ENCODE measurements around the gene PSEN1. TPM values are rescaled to one million over a fixed set of nuclear protein-coding genes. Genes with fewer than 3 reads are reported as not detected.

Gene PSEN1
- total RNA-seq, 2 donors from 2014 or later: 39.5 to 64.0 TPM

DNA sequence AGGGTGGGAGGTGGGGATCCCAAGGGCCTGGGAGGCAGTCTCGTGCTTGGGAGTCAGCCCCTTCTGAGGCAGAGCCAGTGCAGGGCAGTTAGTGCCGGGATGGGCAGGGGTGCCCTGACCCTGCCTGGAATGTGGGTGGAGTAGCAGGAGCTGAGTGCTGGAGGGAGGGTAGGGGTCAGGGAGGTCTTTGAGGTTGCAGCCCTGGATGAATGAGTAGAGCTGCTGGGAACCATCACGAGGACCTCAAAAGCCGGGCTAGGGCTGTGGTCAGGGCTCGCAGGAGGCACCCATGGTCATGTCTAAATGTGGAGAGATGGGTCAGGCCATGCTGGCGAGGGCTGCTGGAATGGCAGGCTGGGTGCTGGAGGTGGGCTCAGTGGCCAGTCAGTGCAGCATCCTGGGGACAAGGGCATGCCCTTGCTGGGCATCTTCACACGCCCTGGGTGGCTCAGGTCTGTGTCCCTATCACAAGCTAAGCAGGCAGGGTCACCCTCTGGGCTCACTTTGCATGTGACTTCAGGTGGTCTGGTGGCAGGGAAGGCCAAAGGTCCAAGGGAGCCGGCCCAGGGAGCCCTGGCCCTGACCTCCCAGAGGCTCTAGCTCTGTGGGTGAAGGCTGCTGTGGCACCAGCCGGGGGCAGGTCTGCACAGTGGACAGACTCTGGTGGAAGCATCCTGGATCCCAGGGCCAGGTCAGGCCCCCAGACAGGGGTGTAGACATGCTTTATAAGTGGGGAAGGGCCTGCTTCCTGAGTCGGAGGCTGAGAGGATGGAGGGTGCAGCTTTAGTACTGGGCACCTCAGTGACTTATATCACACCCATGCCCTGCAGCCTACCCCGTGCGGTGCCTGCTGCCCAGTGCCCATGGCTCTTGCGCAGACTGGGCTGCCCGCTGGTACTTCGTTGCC lies 125.5 kb downstream of the PSEN1 start:
- no peak for DNase-seq (ENCODE audit: low spot score)
- no peaks in the 10 kb centered on the region for H3K36me3 Mint-ChIP-seq

DNA sequence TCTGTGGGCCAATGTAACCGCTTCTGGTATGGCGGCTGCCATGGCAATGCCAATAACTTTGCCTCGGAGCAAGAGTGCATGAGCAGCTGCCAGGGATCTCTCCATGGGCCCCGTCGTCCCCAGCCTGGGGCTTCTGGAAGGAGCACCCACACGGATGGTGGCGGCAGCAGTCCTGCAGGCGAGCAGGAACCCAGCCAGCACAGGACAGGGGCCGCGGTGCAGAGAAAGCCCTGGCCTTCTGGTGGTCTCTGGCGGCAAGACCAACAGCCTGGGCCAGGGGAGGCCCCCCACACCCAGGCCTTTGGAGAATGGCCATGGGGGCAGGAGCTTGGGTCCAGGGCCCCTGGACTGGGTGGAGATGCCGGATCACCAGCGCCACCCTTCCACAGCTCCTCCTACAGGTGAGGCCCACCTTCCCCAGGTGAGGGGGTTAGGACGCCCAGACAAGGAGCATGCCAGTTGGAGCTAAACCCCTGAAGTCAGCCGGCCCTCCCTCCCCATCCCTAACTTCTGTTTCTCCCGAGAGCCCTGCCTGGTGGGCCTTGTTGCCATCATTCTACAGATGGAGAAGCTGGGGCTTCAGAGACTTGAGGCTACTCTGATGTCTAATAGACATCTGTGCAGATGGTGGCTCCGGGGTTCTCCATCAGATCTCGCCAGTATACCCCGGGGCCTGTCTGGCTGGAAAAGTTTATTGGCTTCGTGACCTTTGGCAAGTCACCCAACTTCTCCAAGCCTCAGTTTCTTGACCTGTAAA lies 126.3 kb downstream of the PSEN1 start:
- no peaks in the 10 kb centered on the region for H3K9me3 Mint-ChIP-seq
- H3K36me3 Mint-ChIP-seq: no peaks in the 10 kb centered on the region
- H3K4me3 Mint-ChIP-seq: no peak overlapping the region
- peaks cover 0 to 5% of the 10 kb centered on the region in 2 donors for H3K4me1 Mint-ChIP-seq (ENCODE audit: low read depth in 2 of 2)
- H3K27me3 Mint-ChIP-seq: no peaks in the 10 kb centered on the region
- DNase-seq (ENCODE audit: low spot score) (no peak), ATAC-seq (no peak)
- H3K27ac Mint-ChIP-seq: no peak overlapping the region

More for the DNA sequence above, 125.5 kb downstream of the PSEN1 start:
- Mint-ChIP-seq H3K9me3 (no peaks in the 10 kb centered on the region), H3K4me1 (ENCODE audit: low read depth in 2 of 2) (peaks cover 0 to 5% of the 10 kb centered on the region in 2 donors), H3K4me3 (no peak overlapping the region), H3K27ac (no peak overlapping the region), H3K27me3 (no peaks in the 10 kb centered on the region)
- ATAC-seq: no peak

DNA sequence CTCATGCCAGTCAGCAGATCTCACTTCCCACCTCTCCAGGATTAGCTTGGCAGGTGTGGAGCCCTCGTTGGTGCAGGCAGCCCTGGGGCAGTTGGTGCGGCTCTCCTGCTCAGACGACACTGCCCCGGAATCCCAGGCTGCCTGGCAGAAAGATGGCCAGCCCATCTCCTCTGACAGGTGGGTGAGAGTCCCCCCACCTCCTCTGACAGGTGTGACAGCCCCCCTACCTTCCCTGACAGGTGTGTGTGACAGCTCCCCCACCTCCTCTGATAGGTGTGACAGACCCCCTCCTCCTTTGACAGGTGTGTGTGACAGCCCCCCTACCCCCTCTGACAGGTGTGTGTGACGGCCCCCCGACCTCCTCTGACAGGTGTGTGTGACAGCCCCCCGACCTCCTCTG lies 127.3 kb downstream of the PSEN1 start:
- Mint-ChIP-seq H3K4me1 (ENCODE audit: low read depth in 2 of 2) (no peaks in the 10 kb centered on the region), H3K27me3 (no peaks in the 10 kb centered on the region), H3K36me3 (no peaks in the 10 kb centered on the region), H3K4me3 (no peak overlapping the region), H3K9me3 (no peaks in the 10 kb centered on the region), H3K27ac (no peak overlapping the region)
- DNase-seq (ENCODE audit: low spot score) (no peak), ATAC-seq (no peak)

DNA sequence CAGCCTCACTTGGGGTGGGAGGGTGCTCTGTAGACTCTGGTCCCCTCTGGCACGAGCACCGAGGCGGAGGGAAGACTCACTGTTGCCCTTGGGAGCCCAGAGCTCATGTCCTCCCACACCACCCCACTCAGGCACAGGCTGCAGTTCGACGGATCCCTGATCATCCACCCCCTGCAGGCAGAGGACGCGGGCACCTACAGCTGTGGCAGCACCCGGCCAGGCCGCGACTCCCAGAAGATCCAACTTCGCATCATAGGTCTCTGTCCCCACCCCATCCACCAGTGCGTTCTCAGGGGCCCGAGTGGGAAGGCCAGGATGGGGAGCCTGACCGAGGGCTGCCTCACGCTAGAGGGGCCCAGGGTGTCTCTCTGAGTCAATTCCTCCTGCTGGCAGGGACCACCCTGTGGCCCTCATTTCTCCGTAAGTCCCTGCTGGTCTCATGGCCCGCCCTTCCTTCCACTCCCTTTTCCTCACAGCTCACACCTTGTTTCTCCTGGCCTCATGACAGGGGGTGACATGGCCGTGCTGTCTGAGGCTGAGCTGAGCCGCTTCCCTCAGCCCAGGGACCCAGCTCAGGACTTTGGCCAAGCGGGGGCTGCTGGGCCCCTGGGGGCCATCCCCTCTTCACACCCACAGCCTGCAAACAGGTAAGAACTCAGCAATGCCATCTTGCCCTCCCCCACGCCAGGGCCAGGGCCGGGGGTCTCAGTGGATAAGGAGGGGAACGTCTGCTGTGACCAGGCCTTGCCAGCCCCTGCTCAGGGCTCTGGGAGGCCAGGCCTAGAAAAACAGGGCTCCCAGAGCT lies 128.0 kb downstream of the PSEN1 start:
- Mint-ChIP-seq H3K27ac (no peak overlapping the region), H3K36me3 (no peaks in the 10 kb centered on the region), H3K4me3 (no peak overlapping the region), H3K9me3 (no peaks in the 10 kb centered on the region), H3K4me1 (ENCODE audit: low read depth in 2 of 2) (peaks cover 0 to 2% of the 10 kb centered on the region in 2 donors), H3K27me3 (no peaks in the 10 kb centered on the region)
- ATAC-seq (no peak), DNase-seq (ENCODE audit: low spot score) (no peak)

DNA sequence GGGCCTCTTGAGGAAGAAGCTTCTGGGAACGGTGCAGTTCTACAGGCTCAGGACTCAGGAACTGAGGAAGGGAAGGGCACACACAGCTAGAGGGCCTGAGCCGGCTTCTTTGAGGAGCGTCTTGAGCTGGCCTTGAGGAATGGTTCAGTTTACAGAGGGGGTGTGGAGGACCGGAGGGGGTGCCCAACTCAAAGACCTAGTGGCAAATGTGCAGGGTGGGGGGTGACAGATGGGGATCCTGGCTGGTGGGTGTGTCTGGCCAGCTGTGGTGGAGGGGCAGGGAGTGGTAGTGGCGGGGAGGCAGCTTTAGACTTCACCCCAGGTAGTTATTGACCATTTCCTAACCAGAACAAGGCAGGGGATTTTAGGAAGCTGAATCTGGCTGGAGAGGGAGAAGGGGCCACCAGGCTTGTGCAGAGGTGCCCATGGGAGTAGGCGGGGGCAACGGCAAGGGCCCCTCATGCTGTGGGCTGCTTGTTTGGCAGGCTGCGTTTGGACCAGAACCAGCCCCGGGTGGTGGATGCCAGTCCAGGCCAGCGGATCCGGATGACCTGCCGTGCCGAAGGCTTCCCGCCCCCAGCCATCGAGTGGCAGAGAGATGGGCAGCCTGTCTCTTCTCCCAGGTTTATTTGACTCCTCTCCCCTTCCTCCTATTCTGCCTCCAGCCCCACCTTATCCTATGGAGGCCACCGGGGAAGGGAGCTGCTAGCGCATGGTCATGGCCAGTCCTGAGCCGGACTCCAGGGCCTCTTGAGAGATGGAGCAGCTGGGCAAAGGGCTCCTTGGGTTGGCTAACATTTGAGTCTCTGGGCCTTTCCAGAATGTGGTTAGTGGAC lies 128.8 kb downstream of the PSEN1 start:
- DNase-seq (ENCODE audit: low spot score) (no peak), ATAC-seq (no peak)
- H3K9me3 Mint-ChIP-seq: no peaks in the 10 kb centered on the region
- no peak overlapping the region for H3K4me3 Mint-ChIP-seq
- H3K36me3 Mint-ChIP-seq: no peaks in the 10 kb centered on the region
- no peak overlapping the region for H3K27ac Mint-ChIP-seq
- no peaks in the 10 kb centered on the region for H3K27me3 Mint-ChIP-seq
- H3K4me1 Mint-ChIP-seq (ENCODE audit: low read depth in 2 of 2): peaks cover 2 to 9% of the 10 kb centered on the region in 2 donors

DNA sequence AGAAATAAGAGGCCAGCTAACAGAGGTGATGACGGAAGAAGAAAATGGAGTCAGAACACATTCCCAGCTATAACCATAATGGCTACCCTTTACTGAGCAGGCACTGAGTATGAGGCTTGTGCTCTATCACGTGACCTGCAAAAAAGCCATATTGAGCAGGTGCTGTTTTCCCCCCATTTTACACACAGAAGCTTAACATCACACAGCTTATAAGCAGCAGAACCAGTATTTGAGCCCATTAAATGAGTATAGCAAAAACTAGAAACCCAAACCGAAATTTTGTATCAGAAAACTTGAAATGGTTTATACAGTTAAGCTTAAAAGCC lies 129.4 kb downstream of the PSEN1 start:
- no peak overlapping the region for H3K27ac Mint-ChIP-seq
- no peaks in the 10 kb centered on the region for H3K36me3 Mint-ChIP-seq
- no peaks in the 10 kb centered on the region for H3K9me3 Mint-ChIP-seq
- H3K27me3 Mint-ChIP-seq: no peaks in the 10 kb centered on the region
- ATAC-seq (no peak), DNase-seq (ENCODE audit: low spot score) (no peak)
- H3K4me1 Mint-ChIP-seq (ENCODE audit: low read depth in 2 of 2): peaks cover 8 to 14% of the 10 kb centered on the region in 2 donors
- no peak overlapping the region for H3K4me3 Mint-ChIP-seq

DNA sequence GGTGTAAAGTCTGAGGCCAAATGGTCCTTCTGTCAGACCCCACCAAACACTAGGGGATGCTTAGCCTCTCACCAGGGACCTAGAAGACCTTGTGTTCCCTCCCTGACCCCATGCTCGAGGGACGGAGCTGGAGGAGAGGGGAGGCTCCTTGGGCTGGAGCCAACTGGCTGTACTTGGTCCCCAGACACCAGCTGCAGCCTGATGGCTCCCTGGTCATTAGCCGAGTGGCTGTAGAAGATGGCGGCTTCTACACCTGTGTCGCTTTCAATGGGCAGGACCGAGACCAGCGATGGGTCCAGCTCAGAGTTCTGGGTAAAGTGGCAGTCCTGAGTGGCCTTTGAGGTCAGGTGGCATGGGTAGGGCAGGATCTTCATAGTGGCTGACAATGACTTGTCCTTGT lies 130.0 kb downstream of the PSEN1 start:
- H3K27me3 Mint-ChIP-seq: no peaks in the 10 kb centered on the region
- ATAC-seq (no peak), DNase-seq (ENCODE audit: low spot score) (no peak)

DNA sequence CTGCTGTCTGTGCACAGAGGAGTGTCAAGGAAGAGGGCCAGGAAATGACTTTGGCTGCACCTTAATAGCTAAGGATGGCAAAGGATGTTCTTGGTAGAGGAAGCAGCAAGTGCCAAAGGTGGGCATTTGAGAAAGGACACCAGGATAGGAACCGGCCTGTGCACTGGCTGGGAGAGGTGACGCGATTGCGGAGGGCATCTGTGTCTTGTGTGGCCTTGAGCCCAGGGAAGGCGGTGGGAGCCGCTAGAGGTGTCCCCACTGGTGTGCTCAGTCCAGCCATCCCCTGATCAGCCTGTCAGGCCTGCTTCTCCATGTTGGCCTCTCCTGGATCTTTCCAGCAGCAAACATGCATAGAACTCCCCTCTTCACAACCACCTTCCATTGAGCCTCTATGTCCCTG lies 131.2 kb downstream of the PSEN1 start:
- H3K27me3 Mint-ChIP-seq: no peaks in the 10 kb centered on the region
- no peaks in the 10 kb centered on the region for H3K9me3 Mint-ChIP-seq
- H3K4me3 Mint-ChIP-seq: no peak overlapping the region
- DNase-seq (ENCODE audit: low spot score) (no peak), ATAC-seq (no peak)
- H3K4me1 Mint-ChIP-seq (ENCODE audit: low read depth in 2 of 2): peaks cover 10 to 16% of the 10 kb centered on the region in 2 donors
- H3K27ac Mint-ChIP-seq: no peak overlapping the region
- H3K36me3 Mint-ChIP-seq: no peaks in the 10 kb centered on the region

More for the DNA sequence above, 130.0 kb downstream of the PSEN1 start:
- Mint-ChIP-seq H3K4me3 (no peak overlapping the region), H3K27ac (no peak overlapping the region), H3K4me1 (ENCODE audit: low read depth in 2 of 2) (peaks cover 10 to 16% of the 10 kb centered on the region in 2 donors), H3K9me3 (no peaks in the 10 kb centered on the region), H3K36me3 (no peaks in the 10 kb centered on the region)

DNA sequence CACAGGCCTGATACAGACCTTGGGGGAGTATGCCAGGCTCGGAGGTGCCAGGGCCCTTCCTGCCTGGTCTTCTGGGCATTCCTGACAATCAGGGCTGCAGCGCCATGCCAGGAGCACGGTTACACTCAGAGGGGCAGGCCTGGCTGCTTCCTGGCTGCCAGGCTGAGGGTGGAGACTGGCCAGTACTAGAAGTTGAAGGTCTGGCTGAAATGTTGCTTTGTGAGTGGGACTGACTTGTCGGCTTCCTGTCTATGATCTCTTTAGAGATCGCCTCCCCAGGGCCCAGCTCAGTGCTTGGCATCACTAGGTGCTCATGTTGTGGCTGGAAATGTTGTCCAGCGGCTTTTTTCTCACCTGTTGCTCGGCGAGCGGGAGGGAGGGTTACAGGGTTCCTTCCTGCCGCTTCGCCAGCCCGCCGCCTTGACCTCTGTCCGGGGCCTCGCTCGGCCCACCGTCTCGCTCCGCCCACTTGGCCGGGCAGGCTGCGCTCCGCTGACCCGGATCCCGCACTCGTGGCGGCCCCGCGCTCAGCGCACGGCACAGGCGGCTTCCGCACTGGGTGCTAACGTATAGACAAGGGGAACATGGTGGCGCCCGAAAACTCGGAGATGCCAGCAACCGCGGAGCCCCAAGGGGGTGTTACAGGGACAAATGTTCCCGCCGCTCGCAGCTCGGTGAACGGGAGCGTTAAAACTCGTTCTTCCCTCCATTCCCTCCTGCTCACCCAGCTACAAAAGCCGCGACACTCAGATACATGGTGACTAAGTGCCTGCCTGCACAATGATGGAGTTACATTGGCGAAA lies 133.6 kb downstream of the PSEN1 start:
- no peaks in the 10 kb centered on the region for H3K27me3 Mint-ChIP-seq
- peak overlapping the region; percentile 90 for H3K4me3 Mint-ChIP-seq
- peak; percentile 74 to 78 for ATAC-seq
- peak overlapping the region in 1 of 2 donors; percentile 79 for H3K27ac Mint-ChIP-seq
- no peaks in the 10 kb centered on the region for H3K9me3 Mint-ChIP-seq
- no peak for DNase-seq (ENCODE audit: low spot score)
- no peaks in the 10 kb centered on the region for H3K36me3 Mint-ChIP-seq
- H3K4me1 Mint-ChIP-seq (ENCODE audit: low read depth in 2 of 2): peaks cover 10 to 16% of the 10 kb centered on the region in 2 donors

DNA sequence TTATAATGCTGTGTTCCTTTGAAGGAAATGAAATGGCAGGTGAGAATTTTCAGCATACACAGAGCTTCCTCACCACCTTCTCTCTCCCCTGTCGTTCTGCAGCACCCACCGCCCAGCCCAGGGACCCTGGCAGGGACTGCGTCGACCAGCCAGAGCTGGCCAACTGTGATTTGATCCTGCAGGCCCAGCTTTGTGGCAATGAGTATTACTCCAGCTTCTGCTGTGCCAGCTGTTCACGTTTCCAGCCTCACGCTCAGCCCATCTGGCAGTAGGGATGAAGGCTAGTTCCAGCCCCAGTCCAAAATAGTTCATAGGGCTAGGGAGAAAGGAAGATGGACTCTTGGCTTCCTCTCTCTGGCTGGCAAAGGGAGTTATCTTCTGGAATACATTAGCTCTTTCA lies 136.1 kb downstream of the PSEN1 start:
- H3K36me3 Mint-ChIP-seq: no peaks in the 10 kb centered on the region
- no peaks in the 10 kb centered on the region for H3K27me3 Mint-ChIP-seq
- ATAC-seq (no peak), DNase-seq (ENCODE audit: low spot score) (no peak)
- H3K4me1 Mint-ChIP-seq (ENCODE audit: low read depth in 2 of 2): peaks cover 10 to 19% of the 10 kb centered on the region in 2 donors
- H3K27ac Mint-ChIP-seq: no peak overlapping the region
- H3K4me3 Mint-ChIP-seq: no peak overlapping the region
- no peaks in the 10 kb centered on the region for H3K9me3 Mint-ChIP-seq

All from natural killer cell treated with Interleukin-12 subunit alpha and Interleukin-12 subunit beta and Interleukin-15 and Interleukin-18, amount 100 ng/mL, for 72 hours (primary cell).